Retinal pigment epithelial cell (primary cell): ENCODE measurements around the gene HYAL2.

Source experiments
- DNase-seq: peaks from one replicate; pipeline ENCODE4 v3.0.0-alpha.2; 2010; ENCODE audit warnings: low read depth
- H3K4me3 ChIP-seq: 2 replicates; pipeline ENCODE4 v1.5.1; 2011; ENCODE audit warnings: mild to moderate bottlenecking, low read length, control low read depth, moderate library complexity
- TF ChIP-seq, protein P1 (sequence below): conservative IDR thresholded peaks from 2 replicates; pipeline ENCODE4 v1.5.1; 2011; ENCODE audit warnings: low read depth, low read length, control low read depth, inconsistent platforms

The HYAL2 gene

DNA sequence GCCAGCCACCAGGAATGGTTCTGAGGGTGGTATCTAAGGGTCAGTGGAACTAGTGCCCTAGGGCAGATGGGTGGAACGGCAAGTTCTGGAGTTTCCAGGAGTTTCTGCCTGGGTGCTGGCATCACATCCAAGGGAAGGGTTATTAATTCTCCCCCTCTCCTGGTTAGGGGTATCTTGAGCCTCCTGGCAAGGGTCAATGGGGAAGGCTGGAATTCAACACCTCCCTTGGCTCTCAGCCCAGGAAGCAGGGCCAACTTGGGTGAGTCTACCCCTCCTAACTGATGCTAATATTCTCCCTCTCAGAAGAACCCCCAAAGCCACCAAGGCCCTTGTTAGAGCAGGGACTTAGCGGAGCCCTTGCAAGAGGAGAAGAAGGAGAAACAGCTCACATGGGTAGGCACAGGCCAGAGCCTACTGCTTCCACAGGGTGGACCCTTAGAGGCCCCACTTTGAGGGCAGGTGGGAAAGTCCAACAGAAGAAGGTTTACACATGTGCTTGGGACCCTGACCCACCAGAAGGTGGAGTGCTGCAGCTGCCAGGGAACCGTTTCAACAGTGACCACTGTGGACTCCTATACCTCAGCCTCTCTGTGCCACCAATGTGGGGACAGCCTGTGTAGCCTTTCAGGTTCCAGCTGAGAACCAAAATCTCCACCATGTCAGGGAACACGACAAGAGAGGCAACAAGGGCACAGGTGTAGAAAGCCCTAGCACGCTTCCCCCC lies 33.4 kb upstream of the HYAL2 start:
- no peak for DNase-seq
- TF ChIP-seq, protein P1, sequence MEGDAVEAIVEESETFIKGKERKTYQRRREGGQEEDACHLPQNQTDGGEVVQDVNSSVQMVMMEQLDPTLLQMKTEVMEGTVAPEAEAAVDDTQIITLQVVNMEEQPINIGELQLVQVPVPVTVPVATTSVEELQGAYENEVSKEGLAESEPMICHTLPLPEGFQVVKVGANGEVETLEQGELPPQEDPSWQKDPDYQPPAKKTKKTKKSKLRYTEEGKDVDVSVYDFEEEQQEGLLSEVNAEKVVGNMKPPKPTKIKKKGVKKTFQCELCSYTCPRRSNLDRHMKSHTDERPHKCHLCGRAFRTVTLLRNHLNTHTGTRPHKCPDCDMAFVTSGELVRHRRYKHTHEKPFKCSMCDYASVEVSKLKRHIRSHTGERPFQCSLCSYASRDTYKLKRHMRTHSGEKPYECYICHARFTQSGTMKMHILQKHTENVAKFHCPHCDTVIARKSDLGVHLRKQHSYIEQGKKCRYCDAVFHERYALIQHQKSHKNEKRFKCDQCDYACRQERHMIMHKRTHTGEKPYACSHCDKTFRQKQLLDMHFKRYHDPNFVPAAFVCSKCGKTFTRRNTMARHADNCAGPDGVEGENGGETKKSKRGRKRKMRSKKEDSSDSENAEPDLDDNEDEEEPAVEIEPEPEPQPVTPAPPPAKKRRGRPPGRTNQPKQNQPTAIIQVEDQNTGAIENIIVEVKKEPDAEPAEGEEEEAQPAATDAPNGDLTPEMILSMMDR, result peak; percentile 21
- H3K4me3 ChIP-seq, result peak overlapping the region; percentile 81

DNA sequence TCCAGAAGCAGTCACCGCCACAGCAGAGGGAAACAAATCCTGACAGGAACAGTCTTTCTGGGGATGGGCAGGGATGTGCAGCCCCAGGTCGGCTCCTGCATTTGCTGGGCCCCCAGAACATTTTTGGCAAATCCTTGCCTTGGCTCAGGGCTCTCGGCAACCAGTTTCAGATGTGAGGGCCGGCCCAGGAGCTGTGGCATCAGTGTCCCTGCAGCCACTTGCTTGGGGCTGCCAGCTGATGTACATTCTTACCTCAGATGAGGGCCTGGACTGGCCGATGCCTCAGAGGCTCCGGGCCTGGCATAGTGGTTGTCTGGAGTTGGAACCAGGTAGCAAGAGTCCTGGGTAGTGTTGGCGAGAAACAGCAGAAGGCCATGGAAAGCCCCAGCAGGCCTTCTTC lies 32.3 kb upstream of the HYAL2 start:
- DNase-seq, result no peak
- H3K4me3 ChIP-seq, result no peak overlapping the region
- TF ChIP-seq, protein P1, result no peak

DNA sequence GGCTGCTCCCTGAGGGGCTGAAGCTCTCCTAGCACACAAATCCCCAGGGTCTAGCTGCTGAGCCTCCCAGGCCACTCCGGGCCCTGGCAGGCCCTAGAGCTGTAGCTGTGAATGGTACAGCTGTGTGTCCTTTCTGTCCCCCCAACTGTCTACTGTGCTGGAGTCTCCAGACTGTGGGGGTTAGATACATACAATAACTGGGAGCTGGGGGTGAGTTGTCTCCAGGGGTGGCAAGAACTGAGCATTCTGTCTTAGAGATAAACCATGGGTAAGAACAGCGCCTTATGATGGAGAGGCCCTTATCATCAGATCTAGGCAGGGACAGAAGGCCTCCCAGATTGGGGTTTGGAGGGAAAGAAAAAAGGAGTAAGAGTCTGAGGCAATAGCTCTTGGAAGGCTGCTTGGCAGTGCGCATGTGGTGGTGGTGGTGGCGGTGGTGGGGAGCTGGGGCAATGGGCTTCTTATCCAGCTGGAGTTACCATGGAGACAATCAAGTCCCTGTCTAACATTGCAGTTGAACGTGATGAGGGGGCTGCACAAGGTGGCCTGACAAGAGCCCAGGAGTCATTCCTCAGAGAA lies 31.7 kb upstream of the HYAL2 start:
- no peak overlapping the region for H3K4me3 ChIP-seq
- DNase-seq, result no peak
- TF ChIP-seq, protein P1, result no peak

DNA sequence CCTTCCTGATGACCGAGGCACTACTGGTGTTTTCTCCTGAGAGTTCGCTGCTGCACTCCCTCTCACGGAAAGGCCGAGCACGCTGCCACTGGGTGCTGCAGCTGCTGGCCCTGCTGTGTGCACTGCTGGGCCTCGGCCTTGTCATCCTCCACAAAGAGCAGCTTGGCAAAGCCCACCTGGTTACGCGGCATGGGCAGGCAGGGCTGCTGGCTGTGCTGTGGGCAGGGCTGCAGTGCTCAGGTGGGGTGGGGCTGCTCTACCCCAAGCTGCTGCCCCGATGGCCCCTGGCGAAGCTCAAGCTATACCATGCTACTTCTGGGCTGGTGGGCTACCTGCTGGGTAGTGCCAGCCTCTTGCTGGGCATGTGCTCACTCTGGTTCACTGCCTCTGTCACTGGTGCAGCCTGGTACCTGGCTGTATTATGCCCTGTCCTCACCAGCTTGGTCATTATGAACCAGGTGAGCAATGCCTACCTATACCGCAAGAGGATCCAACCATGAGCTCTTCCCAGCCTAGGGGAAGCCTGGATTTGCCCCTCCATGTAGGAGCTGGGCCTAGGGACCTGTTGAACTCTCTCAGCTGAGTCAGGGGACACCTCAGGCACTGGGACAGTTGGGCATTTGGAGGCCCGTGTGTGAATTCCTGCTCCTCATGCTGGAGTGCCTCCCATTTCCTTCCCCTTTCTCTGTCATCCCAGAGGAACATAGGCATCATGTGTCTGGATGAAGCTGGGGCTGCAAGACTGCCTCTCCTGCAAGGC lies 30.9 kb upstream of the HYAL2 start:
- H3K4me3 ChIP-seq, result no peak overlapping the region
- TF ChIP-seq, protein P1, result no peak
- no peak for DNase-seq

DNA sequence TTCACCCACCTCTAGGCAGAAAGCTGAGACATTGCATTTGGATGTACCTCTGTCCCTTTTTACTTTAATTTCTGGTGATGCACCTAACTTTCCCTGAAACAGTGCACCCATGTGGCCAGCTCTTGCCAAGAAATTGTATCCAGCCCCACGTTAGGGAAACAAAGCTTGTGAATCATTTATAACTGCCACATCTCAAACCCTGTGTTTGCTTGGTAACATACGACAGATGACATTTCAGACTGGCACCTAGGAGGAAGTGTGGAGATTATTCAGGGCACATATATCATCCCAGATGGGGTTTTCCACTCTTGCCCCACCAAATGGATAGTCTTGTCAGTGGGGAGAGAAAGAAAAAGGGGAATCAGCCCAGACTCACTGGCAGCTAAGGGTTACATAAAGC lies 30.2 kb upstream of the HYAL2 start:
- TF ChIP-seq, protein P1, result peak; percentile 45
- no peak overlapping the region for H3K4me3 ChIP-seq
- no peak for DNase-seq

DNA sequence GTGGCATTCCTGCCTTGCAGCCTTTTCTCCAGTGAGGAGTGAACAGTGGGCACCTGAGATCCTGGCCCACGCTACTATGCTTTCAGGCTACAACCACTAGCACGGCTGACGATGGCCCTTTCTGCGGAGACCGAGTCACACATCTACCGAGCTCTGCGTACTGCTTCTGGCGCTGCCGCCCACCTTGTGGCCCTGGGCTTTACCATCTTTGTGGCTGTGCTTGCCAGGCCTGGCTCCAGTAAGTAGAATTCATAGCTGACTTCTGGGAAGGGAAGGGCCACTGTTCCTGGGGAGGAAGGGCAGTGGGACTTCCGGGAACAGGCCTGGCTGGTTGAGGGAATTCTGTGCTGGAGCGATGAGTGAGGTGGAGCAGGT lies 28.8 kb upstream of the HYAL2 start:
- TF ChIP-seq, protein P1, result no peak
- peak overlapping the region; percentile 91 for H3K4me3 ChIP-seq
- no peak for DNase-seq
